HEK293 (cell line): ENCODE data around the gene ABCB9.
A peak's percentile ranks its signal among the peaks of the same experiment; 100 is the strongest.

Experiments used
- CTCF ChIA-PET: fragments of 350-600 bp; formaldehyde crosslinking; extraction: SDS; loops from one replicate; lab custom pipeline; 2021; ENCODE audit warnings: antibody characterized with exemption; lab: Yijun Ruan, JAX
- POLR2A ChIA-PET: fragments of 300-600 bp; formaldehyde crosslinking; extraction: SDS; loops from one replicate; lab custom pipeline; 2020; ENCODE audit warnings: antibody characterized with exemption, inconsistent platforms; lab: Yijun Ruan, JAX
- H3K27ac ChIP-seq: fragments of 200-500 bp; sonication (Bioruptor generic); 2 replicates; pipeline ENCODE4 v1.5.1; 2014; ENCODE audit warnings: low read depth, low read length, control low read depth, inconsistent platforms; ENCODE audit errors: extremely low read depth
- H3K36me3 ChIP-seq, 2 experiments: fragments of 200-500 bp in 1 of 2; sonication (Bioruptor generic) in 1 of 2; 1 replicate in 1 of 2; 2 replicates in 1 of 2; pipeline ENCODE4 v1.5.1; 2014 to 2017; ENCODE audit warnings: inconsistent platforms in 2 of 2, low read length in 2 of 2; ENCODE audit not compliant: control insufficient read depth in 2 of 2, insufficient read depth in 1 of 2
- H3K4me1 ChIP-seq: fragments of 200-500 bp; sonication (Bioruptor generic); 2 replicates; pipeline ENCODE4 v1.5.1; 2014; ENCODE audit warnings: mild to moderate bottlenecking, low read length, inconsistent platforms; ENCODE audit not compliant: control insufficient read depth, insufficient read depth
- H3K4me3 ChIP-seq: 2 replicates; pipeline ENCODE4 v1.5.1; 2011; ENCODE audit warnings: low read depth, mild to moderate bottlenecking, control low read depth, low read length, moderate library complexity
- H3K9me3 ChIP-seq: fragments of 200-500 bp; sonication (Bioruptor generic); 2 replicates; pipeline ENCODE4 v1.5.1; 2014; ENCODE audit warnings: low read depth, low read length, inconsistent platforms; ENCODE audit not compliant: control insufficient read depth, insufficient read depth
- GLIS2 ChIP-seq: fragments of 450-650 bp; formaldehyde crosslinking; IDR thresholded peaks from 2 replicates; pipeline ENCODE4 v1.5.1; 2016; ENCODE audit warnings: missing biosample characterization, missing genetic modification characterization
- KLF10 ChIP-seq: fragments of 450-650 bp; IDR thresholded peaks from 2 replicates; pipeline ENCODE4 v1.5.1; 2018; ENCODE audit warnings: missing biosample characterization, mild to moderate bottlenecking, missing genetic modification characterization
- KLF8 ChIP-seq: fragments of 450-650 bp; formaldehyde crosslinking; IDR thresholded peaks from 2 replicates; pipeline ENCODE4 v1.5.1; 2016; ENCODE audit warnings: missing biosample characterization, missing genetic modification characterization
- YY2 ChIP-seq: fragments of 450-650 bp; formaldehyde crosslinking; IDR thresholded peaks from 2 replicates; pipeline ENCODE4 v1.5.1; 2016; ENCODE audit warnings: missing biosample characterization, missing genetic modification characterization
- ZBTB21 ChIP-seq: fragments of 450-650 bp; formaldehyde crosslinking; IDR thresholded peaks from 2 replicates; pipeline ENCODE4 v1.5.1; 2017; ENCODE audit warnings: missing biosample characterization, missing genetic modification characterization
- ZBTB7A ChIP-seq: fragments of 450-650 bp; formaldehyde crosslinking; IDR thresholded peaks from 2 replicates; pipeline ENCODE4 v1.5.1; 2016; ENCODE audit warnings: low read depth, missing biosample characterization, missing genetic modification characterization
- ZNF121 ChIP-seq: fragments of 450-650 bp; formaldehyde crosslinking; IDR thresholded peaks from 2 replicates; pipeline ENCODE4 v1.5.1; 2016; ENCODE audit warnings: missing biosample characterization, missing genetic modification characterization
- ZNF132 ChIP-seq: fragments of 450-650 bp; formaldehyde crosslinking; IDR thresholded peaks from 2 replicates; pipeline ENCODE4 v1.5.1; 2017; ENCODE audit warnings: missing biosample characterization, missing genetic modification characterization, borderline replicate concordance
- ZNF146 ChIP-seq: fragments of 450-650 bp; formaldehyde crosslinking; IDR thresholded peaks from 2 replicates; pipeline ENCODE4 v1.5.1; 2016; ENCODE audit warnings: missing biosample characterization, missing genetic modification characterization
- ZNF148 ChIP-seq: fragments of 450-650 bp; formaldehyde crosslinking; IDR thresholded peaks from 2 replicates; pipeline ENCODE4 v1.5.0; 2017; ENCODE audit warnings: missing biosample characterization, missing genetic modification characterization, borderline replicate concordance
- ZNF18 ChIP-seq: fragments of 450-650 bp; formaldehyde crosslinking; IDR thresholded peaks from 2 replicates; pipeline ENCODE4 v1.5.1; 2016; ENCODE audit warnings: missing biosample characterization, missing genetic modification characterization
- ZNF266 ChIP-seq: fragments of 450-650 bp; formaldehyde crosslinking; IDR thresholded peaks from 2 replicates; pipeline ENCODE4 v1.5.1; 2016; ENCODE audit warnings: missing biosample characterization, missing genetic modification characterization, low read depth
- ZNF280C ChIP-seq: fragments of 450-650 bp; formaldehyde crosslinking; IDR thresholded peaks from 2 replicates; pipeline ENCODE4 v1.5.1; 2016; ENCODE audit warnings: missing biosample characterization, missing genetic modification characterization
- ZNF324 ChIP-seq: fragments of 450-650 bp; formaldehyde crosslinking; IDR thresholded peaks from 2 replicates; pipeline ENCODE4 v1.5.1; 2016; ENCODE audit warnings: missing biosample characterization, missing genetic modification characterization
- ZNF394 ChIP-seq: fragments of 450-650 bp; formaldehyde crosslinking; IDR thresholded peaks from 2 replicates; pipeline ENCODE4 v1.5.1; 2016; ENCODE audit warnings: missing biosample characterization, missing genetic modification characterization, mild to moderate bottlenecking, moderate library complexity, borderline replicate concordance
- ZNF48 ChIP-seq: fragments of 450-650 bp; formaldehyde crosslinking; IDR thresholded peaks from 2 replicates; pipeline ENCODE4 v1.5.1; 2016; ENCODE audit warnings: missing biosample characterization, missing genetic modification characterization
- ZNF488 ChIP-seq: fragments of 450-650 bp; formaldehyde crosslinking; IDR thresholded peaks from 2 replicates; pipeline ENCODE4 v1.5.1; 2016; ENCODE audit warnings: missing biosample characterization, missing genetic modification characterization
- ZNF585B ChIP-seq: fragments of 450-650 bp; formaldehyde crosslinking; IDR thresholded peaks from 2 replicates; pipeline ENCODE4 v1.5.1; 2016; ENCODE audit warnings: missing biosample characterization, missing genetic modification characterization
- ZNF596 ChIP-seq: fragments of 450-650 bp; IDR thresholded peaks from 2 replicates; pipeline ENCODE4 v1.5.0; 2018; ENCODE audit warnings: missing biosample characterization, mild to moderate bottlenecking, missing genetic modification characterization, moderate library complexity
- ZNF621 ChIP-seq: fragments of 450-650 bp; formaldehyde crosslinking; IDR thresholded peaks from 2 replicates; pipeline ENCODE4 v1.5.1; 2017; ENCODE audit warnings: missing biosample characterization, missing genetic modification characterization
- ZNF654 ChIP-seq: fragments of 450-650 bp; formaldehyde crosslinking; IDR thresholded peaks from 2 replicates; pipeline ENCODE4 v1.5.1; 2016; ENCODE audit warnings: low read depth, missing biosample characterization, missing genetic modification characterization
- ZNF660 ChIP-seq: fragments of 450-650 bp; IDR thresholded peaks from 2 replicates; pipeline ENCODE4 v1.5.1; 2018; ENCODE audit warnings: missing biosample characterization, mild to moderate bottlenecking, missing genetic modification characterization
- ZNF664 ChIP-seq: fragments of 450-650 bp; formaldehyde crosslinking; IDR thresholded peaks from 2 replicates; pipeline ENCODE4 v1.5.1; 2016; ENCODE audit warnings: missing biosample characterization, missing genetic modification characterization
- ZNF692 ChIP-seq: fragments of 450-650 bp; formaldehyde crosslinking; IDR thresholded peaks from 2 replicates; pipeline ENCODE4 v1.5.1; 2016; ENCODE audit warnings: missing biosample characterization, missing genetic modification characterization
- ZNF792 ChIP-seq: fragments of 450-650 bp; formaldehyde crosslinking; IDR thresholded peaks from 2 replicates; pipeline ENCODE4 v1.5.1; 2016; ENCODE audit warnings: missing biosample characterization, missing genetic modification characterization

Gene ABCB9

GRCh38 chr12:122947352-122947792, 18.9 kb downstream of the ABCB9 start:
- Histone ChIP-seq H3K27ac (no peak overlapping the region), H3K9me3 (no peaks in the 10 kb centered on the region), H3K4me3 (no peak overlapping the region), H3K36me3 (peaks cover 0 to 9% of the 10 kb centered on the region in 2 experiments; a peak in 1 of 3 replicates), H3K4me1 (no peaks in the 10 kb centered on the region)
- POLR2A ChIA-PET: interaction anchor here (1.5 to 1.8 kb wide), 3 partner anchors 19 to 56 kb away, joined by 4 to 6 read pairs (median 4); partner anchors contain the start of gene ABCB9
- CTCF ChIA-PET: interaction anchor here (0.5 to 1.3 kb wide), 5 partner anchors 26 to 1495 kb away, joined by 3 to 5 read pairs (median 3); no protein-coding TSS in a partner anchor
- no peak for TF ChIP-seq ZNF621 (tag by site-specific recombination)
- TF ChIP-seq ZNF48 (tag by site-specific recombination): no peak
- TF ChIP-seq KLF8 (tag by site-specific recombination): no peak
- no peak for TF ChIP-seq ZNF148
- TF ChIP-seq YY2 (tag by site-specific recombination): no peak
- TF ChIP-seq ZBTB7A (tag by site-specific recombination): no peak
- TF ChIP-seq ZNF324 (tag by site-specific recombination): no peak

- POLR2A ChIA-PET: interaction anchor here (1.5 to 1.8 kb wide), 3 partner anchors 19 to 56 kb away, joined by 4 to 6 read pairs (median 4); partner anchors contain the start of gene ABCB9
- peak overlapping the region; percentile 57; the same call in 1 of the 2 replicates for H3K27ac ChIP-seq
- H3K4me1 ChIP-seq: no peaks in the 10 kb centered on the region
- 0 out of 2 replicates have a peak, but pooled peaks have one; percentile 51 for TF ChIP-seq ZNF692
- no peak for TF ChIP-seq ZNF792 (tag by site-specific recombination)
- no peak for TF ChIP-seq ZNF585B (tag by site-specific recombination)
- no peak for TF ChIP-seq ZNF596 (tag by site-specific recombination)
- no peak for TF ChIP-seq ZNF266 (tag by site-specific recombination)
- TF ChIP-seq ZNF488 (tag by site-specific recombination): no peak
- TF ChIP-seq ZNF654 (tag by site-specific recombination): no peak
- TF ChIP-seq GLIS2 (tag by site-specific recombination): peak; percentile 91
- peak; percentile 43; the same call in 1 of the 2 replicates for TF ChIP-seq ZNF121 (tag by site-specific recombination)
- peak; percentile 45 for TF ChIP-seq KLF10 (tag by site-specific recombination)
- TF ChIP-seq ZNF18 (tag by site-specific recombination): 0 out of 2 replicates have a peak, but pooled peaks have one; percentile 25
- peak; percentile 67; the same call in 1 of the 2 replicates for TF ChIP-seq ZNF394 (tag by site-specific recombination)
- TF ChIP-seq ZNF146 (tag by site-specific recombination): no peak
- peak; percentile 97 for TF ChIP-seq ZNF660 (tag by site-specific recombination)
- TF ChIP-seq ZBTB21 (tag by site-specific recombination): peak; percentile 59
- TF ChIP-seq ZNF132 (tag by site-specific recombination): no peak
- TF ChIP-seq ZNF664 (tag by site-specific recombination): no peak
- TF ChIP-seq ZNF280C (tag by site-specific recombination): no peak
Observed at GRCh38 chr12:122946690-122947341, 19.4 kb downstream of the ABCB9 start.

More at GRCh38 chr12:122946690-122947341, 19.4 kb downstream of the ABCB9 start:
- CTCF ChIA-PET: interaction anchor here (0.6 to 1.9 kb wide), 7 partner anchors 25 to 1495 kb away, joined by 3 to 7 read pairs (median 3); no protein-coding TSS in a partner anchor
- peaks cover 0 to 9% of the 10 kb centered on the region in 2 experiments; a peak in 1 of 3 replicates for H3K36me3 ChIP-seq
- no peaks in the 10 kb centered on the region for H3K9me3 ChIP-seq
- no peak overlapping the region for H3K4me3 ChIP-seq
